ENCODE measurements around the gene PRKACG. TPM values are rescaled to one million over a fixed set of nuclear protein-coding genes. Genes with fewer than 3 reads are reported as not detected.
A peak's percentile ranks its signal among the peaks of the same experiment; 100 is the strongest.

Gene PRKACG
- total RNA-seq, 4 donors from 2014 or later = not detected

- 73 to 74% methylated on average over 3 of the region's 3 CpGs for WGBS, 2 donors
- Histone ChIP-seq H3K27me3 (no peaks in the 10 kb centered on the region), H3K36me3 (no peaks in the 10 kb centered on the region), H3K9me3 (no peaks in the 10 kb centered on the region), H3K4me1 (peaks cover 0 to 5% of the 10 kb centered on the region in 2 donors), H3K27ac (no peak overlapping the region), H3K4me3 (replicated peaks in 1 of 3) (no peak overlapping the region)
- TF ChIP-seq CTCF (IDR thresholded peaks at IDR 0.05) = no peak
- TF ChIP-seq POLR2A (IDR thresholded peaks at IDR 0.05) = no peak
- no peak for DNase-seq
- intact Hi-C loops (cut with DNase I) = no loop called here
These were observed 30.1 kb downstream of the PRKACG start for GRCh38 chr9:68983522-68984424.

GRCh38 chr9:68983008-68983411 is 30.9 kb downstream of the PRKACG start:
- TF ChIP-seq CTCF (IDR thresholded peaks at IDR 0.05) = no peak
- no peak for TF ChIP-seq POLR2A (IDR thresholded peaks at IDR 0.05)
- Histone ChIP-seq H3K27ac (no peak overlapping the region), H3K36me3 (no peaks in the 10 kb centered on the region), H3K4me3 (replicated peaks in 1 of 3) (no peak overlapping the region), H3K9me3 (no peaks in the 10 kb centered on the region), H3K4me1 (peaks cover 0 to 5% of the 10 kb centered on the region in 2 donors), H3K27me3 (no peaks in the 10 kb centered on the region)
- intact Hi-C loops (cut with DNase I) = no loop called here
- DNase-seq = no peak

- Histone ChIP-seq H3K27ac (no peak overlapping the region), H3K36me3 (no peaks in the 10 kb centered on the region), H3K9me3 (no peaks in the 10 kb centered on the region), H3K4me3 (replicated peaks in 1 of 3) (no peak overlapping the region), H3K27me3 (no peaks in the 10 kb centered on the region), H3K4me1 (peaks cover 0 to 5% of the 10 kb centered on the region in 2 donors)
- no peak for TF ChIP-seq POLR2A (IDR thresholded peaks at IDR 0.05)
- TF ChIP-seq CTCF (IDR thresholded peaks at IDR 0.05) = no peak
- intact Hi-C loops (cut with DNase I) = no loop called here
- peak in 1 of 2 donors; percentile 12 for DNase-seq
- 6 to 27% methylated on average over 6 of the region's 6 CpGs for WGBS, 2 donors
These were observed 32.1 kb downstream of the PRKACG start for GRCh38 chr9:68981789-68982188.

- intact Hi-C loops (cut with DNase I) = no loop called here
- Histone ChIP-seq H3K4me1 (peaks cover 0 to 5% of the 10 kb centered on the region in 2 donors), H3K4me3 (replicated peaks in 1 of 3) (no peak overlapping the region), H3K9me3 (no peaks in the 10 kb centered on the region), H3K36me3 (no peaks in the 10 kb centered on the region), H3K27ac (no peak overlapping the region), H3K27me3 (no peaks in the 10 kb centered on the region)
- WGBS, 2 donors = 78 to 96% methylated on average over 3 of the region's 3 CpGs
- no peak for DNase-seq
- TF ChIP-seq CTCF (IDR thresholded peaks at IDR 0.05) = no peak
- no peak for TF ChIP-seq POLR2A (IDR thresholded peaks at IDR 0.05)
These were observed 33.5 kb downstream of the PRKACG start for GRCh38 chr9:68980341-68980914.

All from thyroid gland (tissue), 4 donors.